ENCODE results near the gene EPHA10.
"Not testable (repeated sequence)": the region's sequence is repeated elsewhere in the genome, so short reads cannot be mapped to it uniquely, and the experiment has no call there.

Gene EPHA10

DNA sequence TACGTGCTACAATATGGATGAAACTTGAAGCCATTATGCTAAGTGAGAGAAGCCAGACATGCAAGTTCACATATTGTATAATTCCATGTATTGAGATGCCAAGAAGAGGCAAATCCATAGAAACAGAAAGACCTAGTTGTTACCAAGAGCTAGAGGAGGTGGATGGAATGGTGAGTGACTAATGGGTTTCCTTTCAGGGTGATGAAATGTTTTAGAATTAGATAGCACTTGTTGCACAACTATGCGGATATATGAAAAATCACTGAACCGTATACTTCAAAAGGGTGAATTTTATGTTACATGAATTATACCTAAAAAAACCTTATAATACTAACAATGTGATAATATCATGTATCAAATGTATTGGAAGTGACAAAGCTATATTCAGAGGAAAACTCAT, 18.1 kb downstream of the EPHA10 start:
- Histone ChIP-seq H3K4me3 (ENCODE audit: low read depth, low read length) (no peak overlapping the region), H3K9ac (ENCODE audit: low read depth, low read length) (no peak overlapping the region), H3K9me3 (ENCODE audit: control insufficient read depth, insufficient read depth, low read length) (no peaks in the 10 kb centered on the region), H3K4me1 (ENCODE audit: control insufficient read depth, insufficient read depth, low read length) (no peaks in the 10 kb centered on the region), H3K27me3 (ENCODE audit: control insufficient read depth, insufficient read depth, low read length) (peaks cover 19% of the 10 kb centered on the region), H3K36me3 (ENCODE audit: control insufficient read depth, insufficient read depth, low read length) (no peaks in the 10 kb centered on the region)

DNA sequence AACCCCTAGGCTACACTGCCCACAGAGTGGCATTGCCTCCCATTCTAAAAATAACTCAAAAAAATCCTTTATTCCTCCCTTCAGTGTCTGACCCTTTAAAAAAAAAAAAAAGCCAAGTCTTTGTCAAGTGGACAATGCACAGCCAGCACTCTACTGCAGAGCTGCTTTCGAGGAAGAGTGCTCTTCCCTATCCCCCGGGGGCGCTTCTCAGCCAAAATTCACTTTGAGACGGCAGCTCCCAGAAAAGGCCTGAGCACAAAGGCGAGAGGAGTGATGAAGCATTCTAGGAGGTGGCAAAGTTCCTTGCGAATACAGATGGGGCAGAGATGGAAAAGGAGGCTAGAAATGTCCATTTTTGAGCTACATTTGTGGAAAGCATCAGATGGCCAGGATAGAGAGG, 23.3 kb downstream of the EPHA10 start:
- H3K4me1 ChIP-seq (ENCODE audit: control insufficient read depth, insufficient read depth, low read length): no peaks in the 10 kb centered on the region
- H3K9me3 ChIP-seq (ENCODE audit: control insufficient read depth, insufficient read depth, low read length): no peaks in the 10 kb centered on the region
- H3K36me3 ChIP-seq (ENCODE audit: control insufficient read depth, insufficient read depth, low read length): no peaks in the 10 kb centered on the region
- H3K4me3 ChIP-seq (ENCODE audit: low read depth, low read length): no peak overlapping the region
- H3K27me3 ChIP-seq (ENCODE audit: control insufficient read depth, insufficient read depth, low read length): peaks cover 9% of the 10 kb centered on the region
- H3K9ac ChIP-seq (ENCODE audit: low read depth, low read length): no peak overlapping the region

DNA sequence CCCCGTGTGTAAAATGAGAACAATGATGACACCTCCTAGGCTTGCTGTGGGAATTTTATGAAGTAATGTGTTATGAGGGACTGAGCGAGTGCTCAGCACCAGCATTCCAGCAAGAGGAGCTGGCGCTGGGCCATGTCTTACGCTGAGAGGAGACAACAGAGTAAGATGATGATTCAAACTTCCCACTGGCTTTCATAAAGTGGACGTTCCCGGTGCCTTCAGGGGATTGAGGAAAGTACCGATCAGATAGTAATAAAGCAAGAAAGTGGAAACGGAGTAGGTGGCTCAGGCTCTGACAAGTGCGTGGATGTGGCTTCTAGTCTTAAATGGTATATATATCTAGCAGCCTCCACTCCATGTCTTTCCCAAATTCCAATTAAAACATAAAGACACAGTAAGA, 23.8 kb downstream of the EPHA10 start:
- Histone ChIP-seq H3K9ac (ENCODE audit: low read depth, low read length) (no peak overlapping the region), H3K36me3 (ENCODE audit: control insufficient read depth, insufficient read depth, low read length) (no peaks in the 10 kb centered on the region), H3K4me1 (ENCODE audit: control insufficient read depth, insufficient read depth, low read length) (no peaks in the 10 kb centered on the region), H3K4me3 (ENCODE audit: low read depth, low read length) (no peak overlapping the region), H3K9me3 (ENCODE audit: control insufficient read depth, insufficient read depth, low read length) (no peaks in the 10 kb centered on the region), H3K27me3 (ENCODE audit: control insufficient read depth, insufficient read depth, low read length) (peaks cover 9% of the 10 kb centered on the region)

DNA sequence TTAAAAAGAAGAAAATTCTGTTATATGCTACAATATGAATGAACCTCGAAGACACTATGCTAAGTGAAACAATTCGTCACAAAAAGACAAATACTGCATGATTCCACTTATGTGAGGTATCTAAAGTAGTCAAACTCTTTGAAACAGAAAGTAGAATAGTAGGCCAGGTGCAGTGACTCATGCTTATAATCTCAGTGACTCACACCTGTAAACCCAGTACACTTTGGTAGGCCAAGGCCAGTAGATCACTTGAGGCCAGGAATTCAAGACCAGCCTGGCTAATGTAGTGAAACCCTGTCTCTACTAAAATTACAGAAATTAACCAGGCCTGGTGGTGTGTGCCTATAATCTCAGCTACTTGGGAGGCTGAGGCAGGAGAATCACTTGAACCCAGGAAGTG, 25.7 kb downstream of the EPHA10 start:
- Histone ChIP-seq H3K27me3 (ENCODE audit: control insufficient read depth, insufficient read depth, low read length) (peaks cover 13% of the 10 kb centered on the region), H3K9me3 (ENCODE audit: control insufficient read depth, insufficient read depth, low read length) (no peaks in the 10 kb centered on the region), H3K4me3 (ENCODE audit: low read depth, low read length) (no peak overlapping the region), H3K36me3 (ENCODE audit: control insufficient read depth, insufficient read depth, low read length) (no peaks in the 10 kb centered on the region), H3K9ac (ENCODE audit: low read depth, low read length) (no peak overlapping the region), H3K4me1 (ENCODE audit: control insufficient read depth, insufficient read depth, low read length) (no peaks in the 10 kb centered on the region)

DNA sequence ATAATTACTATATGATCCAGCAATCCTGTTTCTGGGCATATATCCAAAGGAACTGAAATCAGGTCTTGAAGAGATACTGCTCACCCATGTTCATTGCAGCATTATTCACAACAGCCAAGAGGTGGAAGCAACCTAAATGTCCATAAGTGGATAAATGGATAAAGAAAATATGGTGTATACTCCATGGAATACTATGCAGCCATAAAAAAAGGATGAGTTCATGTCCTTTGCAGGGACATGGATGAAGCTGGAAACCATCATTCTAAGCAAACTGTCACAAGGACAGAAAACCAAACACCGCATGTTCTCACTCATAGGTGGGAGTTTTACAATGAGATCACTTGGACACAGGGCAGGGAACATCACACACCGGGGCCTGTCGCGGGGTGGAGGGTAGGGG, 26.3 kb downstream of the EPHA10 start:
- H3K4me1 ChIP-seq (ENCODE audit: control insufficient read depth, insufficient read depth, low read length); H3K9me3 ChIP-seq (ENCODE audit: control insufficient read depth, insufficient read depth, low read length); H3K9ac ChIP-seq (ENCODE audit: low read depth, low read length); H3K4me3 ChIP-seq (ENCODE audit: low read depth, low read length); H3K36me3 ChIP-seq (ENCODE audit: control insufficient read depth, insufficient read depth, low read length): not testable (repeated sequence)
- peaks cover 18% of the 10 kb centered on the region for H3K27me3 ChIP-seq (ENCODE audit: control insufficient read depth, insufficient read depth, low read length)

DNA sequence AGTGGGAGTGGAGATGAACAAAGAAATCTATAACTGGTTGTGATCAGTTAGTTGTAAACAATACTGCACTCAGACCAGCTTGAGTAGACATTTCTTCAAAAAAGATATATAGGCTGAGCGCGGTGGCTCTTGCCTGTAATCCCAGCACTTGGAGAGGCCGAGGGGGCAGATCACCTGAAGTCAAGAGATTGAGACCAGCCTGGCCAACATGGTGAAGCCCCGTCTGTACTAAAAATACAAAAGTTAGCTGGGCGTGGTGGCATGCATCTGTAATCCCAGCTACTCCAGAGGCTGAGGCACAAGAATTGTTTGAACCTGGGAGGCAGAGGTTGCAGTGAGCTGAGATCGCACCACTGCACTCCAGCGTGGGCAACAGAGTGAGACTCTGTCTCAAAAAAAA, 26.9 kb downstream of the EPHA10 start:
- not testable (repeated sequence) for H3K9me3 ChIP-seq (ENCODE audit: control insufficient read depth, insufficient read depth, low read length); H3K9ac ChIP-seq (ENCODE audit: low read depth, low read length); H3K4me3 ChIP-seq (ENCODE audit: low read depth, low read length); H3K4me1 ChIP-seq (ENCODE audit: control insufficient read depth, insufficient read depth, low read length); H3K36me3 ChIP-seq (ENCODE audit: control insufficient read depth, insufficient read depth, low read length)
- peaks cover 23% of the 10 kb centered on the region for H3K27me3 ChIP-seq (ENCODE audit: control insufficient read depth, insufficient read depth, low read length)

DNA sequence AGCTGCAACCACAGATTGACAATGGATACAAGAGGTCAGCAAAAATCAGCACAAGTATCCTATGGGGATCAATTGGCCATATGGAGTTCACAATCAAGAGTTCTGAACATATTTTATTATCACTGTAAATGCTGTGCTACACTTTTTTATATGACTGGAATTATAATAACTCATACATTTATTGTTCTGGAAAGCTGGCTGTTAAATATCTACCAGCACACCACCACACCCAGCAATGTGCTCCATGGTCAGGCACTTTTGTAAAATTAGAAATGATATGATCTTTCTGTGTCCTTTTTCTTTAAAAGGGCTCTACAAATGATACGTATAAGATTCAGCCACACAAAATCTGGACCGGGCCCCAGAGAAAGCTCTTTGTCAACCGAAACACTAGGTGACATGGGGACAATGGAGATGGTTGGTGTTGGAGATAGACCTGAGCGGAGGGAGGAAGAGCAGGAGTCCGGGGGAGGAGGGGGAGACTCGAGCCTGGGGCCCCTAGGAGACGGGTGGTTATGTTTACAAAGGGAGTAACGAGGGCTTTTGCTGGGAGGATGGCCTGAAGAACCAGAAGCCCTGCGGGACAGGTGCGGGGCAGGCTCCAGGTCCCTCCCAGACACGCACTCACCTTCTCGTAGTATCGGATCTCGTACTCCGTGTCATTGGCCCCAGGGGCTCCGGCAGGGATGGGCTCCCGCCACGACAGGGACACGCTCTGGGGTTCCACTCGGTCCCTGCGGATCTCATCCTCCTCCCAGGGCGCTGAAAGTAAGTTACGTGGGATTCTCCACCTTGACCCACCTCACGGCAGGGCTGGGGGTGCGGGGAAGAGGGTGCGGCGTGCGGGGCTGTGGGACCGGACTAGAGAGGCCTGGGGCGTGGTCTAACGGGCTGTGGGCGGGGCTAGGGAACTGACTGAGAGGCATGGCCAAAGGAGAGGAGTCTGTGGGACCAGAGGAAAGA, 30.0 kb downstream of the EPHA10 start:
- Histone ChIP-seq H3K9ac (ENCODE audit: low read depth, low read length) (peak overlapping the region; percentile 39), H3K27me3 (ENCODE audit: control insufficient read depth, insufficient read depth, low read length) (peaks cover 18% of the 10 kb centered on the region), H3K9me3 (ENCODE audit: control insufficient read depth, insufficient read depth, low read length) (no peaks in the 10 kb centered on the region), H3K4me1 (ENCODE audit: control insufficient read depth, insufficient read depth, low read length) (no peaks in the 10 kb centered on the region), H3K36me3 (ENCODE audit: control insufficient read depth, insufficient read depth, low read length) (no peaks in the 10 kb centered on the region), H3K4me3 (ENCODE audit: low read depth, low read length) (peak overlapping the region; percentile 87)

DNA sequence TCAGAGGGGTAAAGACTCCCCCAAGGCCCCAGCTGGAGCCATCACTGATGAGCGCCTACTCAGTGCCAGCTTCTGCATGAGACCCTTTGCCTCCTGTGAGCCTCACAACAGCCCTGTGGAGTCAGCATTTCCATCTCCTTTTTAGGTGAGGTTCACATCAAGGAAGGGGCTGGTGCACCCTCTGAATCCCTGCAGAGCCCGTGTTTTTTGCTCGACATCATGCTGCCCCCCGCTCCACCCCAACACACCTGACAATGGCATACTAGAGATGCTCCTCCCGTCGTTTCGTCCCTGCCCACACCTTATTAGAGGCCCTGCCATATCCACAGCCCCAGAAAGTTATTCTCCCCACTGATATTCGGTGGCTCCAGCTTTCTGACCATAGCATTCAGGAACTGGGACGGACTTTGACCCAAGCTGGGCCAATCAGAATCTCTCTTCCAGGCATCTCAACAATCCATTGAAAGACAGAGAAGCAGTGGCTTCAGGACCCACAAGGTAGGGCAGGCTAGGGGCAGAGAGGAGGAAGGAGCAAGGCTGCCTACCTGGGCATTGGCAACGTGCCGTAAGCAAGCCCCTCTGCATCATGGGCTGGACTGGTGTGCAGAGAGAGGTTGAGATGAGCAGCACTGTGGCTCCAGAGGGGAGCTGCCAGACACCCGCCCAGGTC, 32.7 kb downstream of the EPHA10 start:
- no peaks in the 10 kb centered on the region for H3K36me3 ChIP-seq (ENCODE audit: control insufficient read depth, insufficient read depth, low read length)
- H3K27me3 ChIP-seq (ENCODE audit: control insufficient read depth, insufficient read depth, low read length): peaks cover 18% of the 10 kb centered on the region
- H3K4me1 ChIP-seq (ENCODE audit: control insufficient read depth, insufficient read depth, low read length): no peaks in the 10 kb centered on the region
- H3K9me3 ChIP-seq (ENCODE audit: control insufficient read depth, insufficient read depth, low read length): no peaks in the 10 kb centered on the region
- no peak overlapping the region for H3K4me3 ChIP-seq (ENCODE audit: low read depth, low read length)
- H3K9ac ChIP-seq (ENCODE audit: low read depth, low read length): no peak overlapping the region

DNA sequence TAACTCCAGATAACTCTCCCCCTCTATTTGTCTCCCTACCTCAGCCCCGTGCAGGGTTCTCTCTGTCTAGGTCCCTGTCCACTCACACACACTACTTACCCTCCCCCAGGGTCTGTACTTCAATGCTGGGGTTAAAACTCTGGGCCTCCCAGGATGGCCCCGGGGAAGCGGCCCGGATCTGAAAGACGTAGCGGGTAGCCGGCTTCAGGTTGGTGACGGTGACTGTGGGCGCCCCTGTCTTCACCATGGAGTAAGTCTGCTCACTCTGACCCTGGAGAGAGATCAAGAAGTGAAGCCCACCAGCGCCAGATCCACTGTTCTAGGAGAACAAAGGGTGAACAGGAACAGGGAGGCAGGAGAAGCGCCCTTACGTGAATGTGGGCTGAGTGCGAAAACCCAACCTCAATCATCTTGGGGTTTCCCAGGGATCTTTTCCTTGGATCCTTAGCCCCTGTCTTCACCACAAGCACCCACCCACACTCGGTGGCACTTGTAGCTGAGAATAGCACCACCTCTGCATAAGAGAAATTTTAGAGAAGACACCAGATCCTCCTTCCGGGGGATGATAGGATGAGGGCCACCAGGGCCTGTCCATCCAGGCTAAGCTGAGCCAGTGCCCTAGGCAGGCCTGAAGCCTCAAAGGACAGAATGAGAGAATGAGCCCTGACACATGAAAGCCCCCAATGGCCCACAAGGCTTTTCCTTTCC, 33.5 kb downstream of the EPHA10 start:
- Histone ChIP-seq H3K4me1 (ENCODE audit: control insufficient read depth, insufficient read depth, low read length) (no peaks in the 10 kb centered on the region), H3K9me3 (ENCODE audit: control insufficient read depth, insufficient read depth, low read length) (no peaks in the 10 kb centered on the region), H3K4me3 (ENCODE audit: low read depth, low read length) (no peak overlapping the region), H3K36me3 (ENCODE audit: control insufficient read depth, insufficient read depth, low read length) (no peaks in the 10 kb centered on the region), H3K27me3 (ENCODE audit: control insufficient read depth, insufficient read depth, low read length) (peaks cover 18% of the 10 kb centered on the region), H3K9ac (ENCODE audit: low read depth, low read length) (no peak overlapping the region)

DNA sequence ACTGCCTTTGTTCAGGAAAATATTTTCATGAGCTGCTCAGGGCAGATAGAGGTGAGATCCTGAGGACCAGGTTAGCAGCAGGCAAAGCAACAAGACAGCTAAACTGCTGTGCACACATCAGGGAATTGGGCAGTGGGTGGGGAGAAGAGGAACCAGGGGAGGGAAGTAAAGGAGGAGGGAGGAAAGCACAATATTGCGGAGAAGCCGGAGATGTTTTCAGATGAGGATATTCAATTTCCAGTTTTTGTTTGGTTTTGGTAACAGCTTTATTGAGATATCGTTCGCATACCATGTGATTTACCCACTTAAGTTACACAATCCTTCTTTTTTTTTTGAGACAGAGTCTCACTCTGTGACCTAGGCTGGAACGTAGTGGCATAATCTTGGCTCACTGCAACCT, 34.5 kb downstream of the EPHA10 start:
- no peak overlapping the region for H3K9ac ChIP-seq (ENCODE audit: low read depth, low read length)
- no peaks in the 10 kb centered on the region for H3K9me3 ChIP-seq (ENCODE audit: control insufficient read depth, insufficient read depth, low read length)
- no peak overlapping the region for H3K4me3 ChIP-seq (ENCODE audit: low read depth, low read length)
- no peaks in the 10 kb centered on the region for H3K36me3 ChIP-seq (ENCODE audit: control insufficient read depth, insufficient read depth, low read length)
- H3K27me3 ChIP-seq (ENCODE audit: control insufficient read depth, insufficient read depth, low read length): peaks cover 20% of the 10 kb centered on the region
- H3K4me1 ChIP-seq (ENCODE audit: control insufficient read depth, insufficient read depth, low read length): no peaks in the 10 kb centered on the region

DNA sequence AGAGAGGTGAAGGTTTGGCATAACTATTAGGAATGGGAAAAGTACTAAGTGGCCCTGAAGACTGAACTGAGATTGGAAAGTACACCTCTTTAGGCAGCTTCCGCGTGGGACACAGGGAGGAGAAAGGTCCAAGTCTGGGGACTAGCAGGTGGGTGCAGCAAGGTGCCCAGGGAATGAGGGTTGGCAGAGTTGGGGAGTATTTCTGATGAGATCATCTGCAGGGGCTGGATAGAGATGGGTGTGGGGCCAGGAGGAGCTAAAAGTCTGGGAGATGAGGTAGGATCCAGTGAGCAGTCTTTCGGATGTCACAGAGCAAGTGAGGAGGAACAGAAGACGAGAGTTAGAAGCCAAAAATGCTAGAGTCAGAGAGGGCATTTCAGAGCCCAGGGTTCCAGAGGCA, 36.5 kb downstream of the EPHA10 start:
- Histone ChIP-seq H3K36me3 (ENCODE audit: control insufficient read depth, insufficient read depth, low read length) (no peaks in the 10 kb centered on the region), H3K4me1 (ENCODE audit: control insufficient read depth, insufficient read depth, low read length) (no peaks in the 10 kb centered on the region), H3K9ac (ENCODE audit: low read depth, low read length) (no peak overlapping the region), H3K9me3 (ENCODE audit: control insufficient read depth, insufficient read depth, low read length) (no peaks in the 10 kb centered on the region), H3K4me3 (ENCODE audit: low read depth, low read length) (no peak overlapping the region), H3K27me3 (ENCODE audit: control insufficient read depth, insufficient read depth, low read length) (peaks cover 6% of the 10 kb centered on the region)
